Fibroblast of skin of left quadriceps (primary cell): ENCODE measurements around the gene DTD1.
A peak's percentile ranks its signal among the peaks of the same experiment; 100 is the strongest.

ENCODE experiments used
- DNase-seq, 2 experiments: peaks; one replicate each; pipeline ENCODE4 v3.0.0-alpha.2; 2013; ENCODE audit warnings: low read depth in 2 of 2

DTD1 gene

GRCh38 chr20:18587665-18588573 lies at the start of gene DTD1:
TSS of gene DTD1 (plus strand) at chr20:18588054. CDS start at chr20:18588073, 19 bp downstream.
- DNase-seq = peak; percentile 59 to 63

- DNase-seq = no peak
These were observed 46.1 kb upstream of the DTD1 start for GRCh38 chr20:18541741-18542140.

- DNase-seq = no peak
These were observed 44.6 kb upstream of the DTD1 start for GRCh38 chr20:18543216-18543615.

- DNase-seq = no peak
These were observed 43.9 kb upstream of the DTD1 start for GRCh38 chr20:18543932-18544331.

GRCh38 chr20:18545566-18545965 lies 42.3 kb upstream of the DTD1 start:
- DNase-seq = no peak

DNA sequence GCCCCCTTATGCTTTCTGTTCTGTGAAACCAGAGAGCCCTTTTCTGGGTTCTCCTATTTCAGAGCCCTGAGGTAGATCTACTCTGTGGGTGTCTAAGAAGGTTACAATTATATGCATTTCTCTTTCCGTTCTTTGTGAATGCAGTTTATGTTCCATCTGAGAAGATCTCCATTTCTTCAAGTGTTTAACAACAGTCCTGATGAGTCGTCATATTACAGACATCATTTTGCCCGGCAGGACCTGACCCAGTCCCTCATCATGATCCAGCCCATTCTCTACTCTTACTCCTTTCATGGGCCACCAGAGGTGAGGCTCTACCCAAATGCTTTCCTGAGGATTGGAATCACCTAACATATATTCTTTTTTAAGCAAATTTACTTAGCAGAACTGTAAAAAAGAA lies 39.4 kb upstream of the DTD1 start:
- DNase-seq = no peak

- DNase-seq = no peak
These were observed 34.1 kb upstream of the DTD1 start for GRCh38 chr20:18553746-18554145.

DNA sequence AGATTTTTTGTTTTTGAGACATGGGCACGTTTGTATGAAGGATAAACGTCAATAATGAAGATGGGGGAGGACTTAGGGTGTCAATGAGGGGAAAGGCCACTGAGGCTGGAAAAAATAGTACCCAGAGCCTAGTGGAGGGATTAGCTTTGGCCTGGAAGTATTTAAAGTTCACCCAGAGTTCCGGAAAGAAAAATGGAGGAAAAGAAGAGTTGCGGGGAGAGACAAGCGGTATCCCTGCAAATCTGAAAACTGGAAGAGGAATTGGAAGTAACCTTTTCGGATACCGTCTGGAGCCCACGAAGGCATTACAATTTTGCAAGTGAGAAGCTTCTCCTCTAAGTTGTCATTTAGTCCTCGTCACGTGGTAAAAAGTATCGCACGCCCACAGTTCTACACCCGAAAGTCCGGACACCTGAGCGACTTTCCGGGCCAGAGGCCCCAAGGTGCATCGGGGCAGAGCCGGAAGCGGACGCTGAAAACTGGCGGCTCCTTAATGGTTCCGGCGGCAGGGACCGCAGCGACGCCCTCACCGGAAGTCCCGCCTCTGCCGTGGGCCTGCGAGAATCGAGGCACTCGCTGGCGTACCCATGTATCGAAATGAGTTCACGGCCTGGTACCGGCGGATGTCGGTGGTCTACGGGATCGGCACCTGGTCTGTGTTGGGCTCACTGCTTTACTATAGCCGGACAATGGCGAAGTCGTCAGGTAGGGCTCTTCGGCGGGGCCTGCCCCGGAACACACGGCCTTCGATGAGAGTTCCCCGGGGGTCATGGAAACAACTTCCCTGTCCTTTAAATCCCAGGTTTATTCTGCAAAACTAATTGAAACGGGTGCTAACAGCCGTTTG lies 20.7 kb upstream of the DTD1 start, which contains the start of gene SMIM26:
Gene SMIM26 (plus strand): TSS at position 541 of the 847 bp plus-strand sequence. CDS start 47 bp downstream, at position 588.
- peak; percentile 59 to 62 for DNase-seq

- DNase-seq = no peak
These were observed 20.1 kb upstream of the DTD1 start for GRCh38 chr20:18567739-18568091.

- no peak for DNase-seq
These were observed 16.8 kb upstream of the DTD1 start for GRCh38 chr20:18571009-18571408.

GRCh38 chr20:18571578-18571977 lies 16.3 kb upstream of the DTD1 start:
- no peak for DNase-seq

- DNase-seq = no peak
These were observed 9.9 kb upstream of the DTD1 start for GRCh38 chr20:18577942-18578341.

DNA sequence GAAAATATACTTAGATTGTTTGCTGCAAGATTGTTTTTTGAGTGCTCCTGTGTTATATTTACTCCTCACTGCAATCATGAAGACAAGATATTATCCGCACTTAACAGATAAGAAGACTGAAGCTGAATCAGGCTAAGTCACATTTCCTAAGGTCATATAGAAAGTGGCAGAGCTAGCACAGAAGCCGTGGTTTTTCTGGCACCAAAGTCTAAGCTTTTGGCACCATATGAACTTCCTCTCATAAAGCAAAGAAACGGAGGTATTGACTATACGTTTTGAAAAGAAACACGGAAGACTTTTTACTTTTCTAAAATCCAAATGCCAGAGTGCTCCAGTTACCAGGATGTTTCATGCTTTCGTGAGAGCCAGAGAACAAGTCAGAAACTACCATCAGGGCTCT lies 9.3 kb upstream of the DTD1 start:
- DNase-seq = no peak

GRCh38 chr20:18580012-18580411 lies 7.8 kb upstream of the DTD1 start:
- no peak for DNase-seq

DNA sequence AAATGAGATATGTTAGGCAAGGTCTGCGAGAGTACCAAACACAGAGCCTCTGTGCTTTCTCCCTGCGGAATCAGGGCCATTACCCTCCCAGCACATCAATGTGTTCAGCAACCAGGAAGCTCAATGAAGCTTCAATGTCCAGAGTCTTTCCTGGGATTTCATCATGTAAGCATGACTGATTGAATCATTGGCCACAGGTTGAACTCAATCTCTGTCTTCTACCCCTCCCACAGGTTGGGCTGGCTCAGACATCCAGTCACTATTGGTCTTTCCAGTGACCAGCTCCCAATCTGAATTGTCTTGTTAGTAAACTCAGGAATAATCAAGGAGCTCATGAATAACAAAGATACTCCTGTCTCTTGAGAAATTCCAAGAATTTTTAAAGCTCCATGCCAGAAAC lies 2.7 kb upstream of the DTD1 start:
- peak; percentile 40 to 44 for DNase-seq

DNA sequence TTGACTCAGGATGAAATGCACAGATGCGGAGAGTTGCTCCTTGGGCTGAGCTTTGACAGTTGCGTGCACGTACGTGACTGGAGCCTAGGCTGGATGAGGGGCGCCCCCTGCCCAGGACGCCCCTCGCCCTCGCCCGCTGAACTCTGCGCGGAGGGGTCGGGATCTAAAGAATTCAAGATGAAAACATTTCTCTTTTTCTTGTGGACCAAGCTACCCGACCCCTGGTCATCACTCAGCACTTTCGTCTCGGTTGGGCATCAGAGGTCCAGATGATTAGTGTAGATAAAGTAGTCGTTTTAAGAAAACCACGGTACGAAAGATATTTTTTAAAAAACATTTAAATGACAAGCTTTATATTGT lies 700 bp downstream of the DTD1 start:
- no peak for DNase-seq

DNA sequence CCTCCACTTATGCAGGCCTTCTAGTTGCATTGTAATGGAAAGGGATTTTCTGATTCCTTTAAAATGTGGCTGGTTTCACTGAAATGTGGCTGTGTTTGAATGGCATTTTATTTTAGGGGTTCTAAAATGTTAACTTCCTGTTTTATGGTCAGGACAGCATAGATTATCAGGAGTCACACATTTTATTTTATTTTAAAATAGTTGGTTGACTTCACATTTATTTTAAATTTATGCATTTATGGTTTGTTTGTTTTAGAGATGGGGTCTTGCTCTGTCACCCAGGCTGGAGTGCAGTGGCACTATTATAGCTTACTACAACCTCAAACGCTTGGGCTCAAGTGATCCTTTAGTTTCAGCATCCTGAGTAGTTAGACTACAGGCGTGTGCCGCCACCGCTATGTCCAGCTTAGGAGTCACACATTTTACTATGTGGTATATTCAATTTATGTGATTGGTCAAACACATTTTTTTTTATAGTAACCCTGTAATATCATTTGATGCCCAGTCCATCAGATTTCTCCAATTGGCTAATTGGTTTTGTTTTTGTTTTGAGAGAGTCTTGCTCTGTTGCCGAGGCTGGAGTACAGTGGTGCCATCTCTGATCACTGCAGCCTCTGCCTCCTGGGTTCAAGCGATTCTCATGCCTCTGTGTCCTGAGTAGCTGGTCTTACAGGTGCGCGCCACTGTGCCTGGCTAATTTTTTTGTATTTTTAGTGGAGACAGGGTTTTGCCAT lies 2.3 kb downstream of the DTD1 start:
- no peak for DNase-seq

GRCh38 chr20:18596270-18596669 lies 8.4 kb downstream of the DTD1 start:
- no peak for DNase-seq

DNA sequence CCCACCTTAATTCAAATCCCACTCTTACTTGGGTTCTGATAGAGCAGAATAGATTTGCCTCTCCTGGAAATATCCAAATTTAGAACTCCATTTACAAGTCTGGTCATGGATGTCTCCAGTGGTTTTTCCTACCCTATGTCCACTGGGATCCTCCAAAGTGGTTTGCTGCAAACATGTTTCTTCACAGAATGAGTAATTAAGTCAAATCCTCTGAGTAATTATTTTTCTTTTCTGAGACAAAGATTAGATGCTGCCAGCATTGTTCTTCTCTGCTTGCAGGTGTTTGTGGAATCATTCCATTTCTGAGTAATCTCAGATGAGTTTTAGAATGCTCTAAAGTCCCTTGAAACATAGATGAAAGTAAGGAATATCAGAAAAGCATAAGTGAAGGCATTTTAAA lies 21.9 kb downstream of the DTD1 start:
- no peak for DNase-seq

GRCh38 chr20:18611492-18611891 lies 23.6 kb downstream of the DTD1 start:
- no peak for DNase-seq

DNA sequence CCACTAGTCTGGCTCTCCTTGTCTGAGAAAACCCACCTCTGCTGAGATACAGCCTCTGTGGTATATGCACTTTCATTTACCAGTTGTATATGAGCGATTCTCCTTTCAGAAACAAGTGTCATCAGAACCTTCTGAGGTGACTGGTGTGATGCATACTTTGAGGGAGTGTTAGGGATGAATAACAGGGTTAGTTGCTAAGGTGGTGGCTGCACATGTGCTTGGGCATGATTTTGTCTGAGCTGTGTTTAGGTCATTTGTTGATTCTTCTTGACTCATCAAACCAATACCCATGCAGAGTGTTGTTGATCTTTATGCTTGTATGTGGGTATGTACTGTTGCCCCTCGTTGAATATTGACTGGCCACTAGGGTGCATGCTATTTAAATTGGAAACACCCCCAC lies 25.7 kb downstream of the DTD1 start:
- DNase-seq = no peak

- no peak for DNase-seq
These were observed 26.4 kb downstream of the DTD1 start for GRCh38 chr20:18614244-18614643.
